RWPE2 (cell line): ENCODE data around the gene MIPOL1.

Experiments
- ATAC-seq: fragments of 200-7000 bp; cut with Tn5 transposase; 3 replicates; pipeline ENCODE4 v1.9.1; 2021; ENCODE audit warnings: low read depth
- DNase-seq: peaks from one replicate; pipeline ENCODE4 v3.0.0-alpha.2; 2020; ENCODE audit warnings: low spot score
- H3K27ac ChIP-seq: fragments of 450-650 bp; 2 replicates; pipeline ENCODE4 v1.5.1; 2017; ENCODE audit warnings: mild to moderate bottlenecking; ENCODE audit not compliant: poor library complexity, severe bottlenecking
- H3K27me3 ChIP-seq: fragments of 250-450 bp; sonication (Bioruptor Pico); 2 replicates; pipeline ENCODE4 v1.5.1; 2021; ENCODE audit warnings: mild to moderate bottlenecking, moderate library complexity; ENCODE audit not compliant: insufficient read depth, poor library complexity, severe bottlenecking
- H3K36me3 ChIP-seq: fragments of 250-450 bp; sonication (Bioruptor Pico); 2 replicates; pipeline ENCODE4 v1.5.1; 2020; ENCODE audit warnings: low read depth, mild to moderate bottlenecking, moderate library complexity
- H3K4me1 ChIP-seq: fragments of 250-450 bp; sonication (Bioruptor Pico); 2 replicates; pipeline ENCODE4 v1.5.1; 2021; ENCODE audit warnings: mild to moderate bottlenecking, moderate library complexity; ENCODE audit not compliant: insufficient read depth, poor library complexity, severe bottlenecking
- H3K4me3 ChIP-seq: fragments of 250-450 bp; sonication (Bioruptor Pico); 2 replicates; pipeline ENCODE4 v1.5.1; 2021; ENCODE audit warnings: mild to moderate bottlenecking, moderate library complexity; ENCODE audit not compliant: severe bottlenecking
- H3K9me3 ChIP-seq: fragments of 250-450 bp; sonication (Bioruptor Pico); 2 replicates; pipeline ENCODE4 v1.5.1; 2021; ENCODE audit warnings: mild to moderate bottlenecking, moderate library complexity; ENCODE audit not compliant: severe bottlenecking
- CTCF ChIP-seq: fragments of 450-650 bp; IDR thresholded peaks from one replicate; pipeline ENCODE4 v1.5.1; 2017; ENCODE audit warnings: mild to moderate bottlenecking, moderate library complexity; ENCODE audit not compliant: poor library complexity, severe bottlenecking

Gene MIPOL1, protein sequence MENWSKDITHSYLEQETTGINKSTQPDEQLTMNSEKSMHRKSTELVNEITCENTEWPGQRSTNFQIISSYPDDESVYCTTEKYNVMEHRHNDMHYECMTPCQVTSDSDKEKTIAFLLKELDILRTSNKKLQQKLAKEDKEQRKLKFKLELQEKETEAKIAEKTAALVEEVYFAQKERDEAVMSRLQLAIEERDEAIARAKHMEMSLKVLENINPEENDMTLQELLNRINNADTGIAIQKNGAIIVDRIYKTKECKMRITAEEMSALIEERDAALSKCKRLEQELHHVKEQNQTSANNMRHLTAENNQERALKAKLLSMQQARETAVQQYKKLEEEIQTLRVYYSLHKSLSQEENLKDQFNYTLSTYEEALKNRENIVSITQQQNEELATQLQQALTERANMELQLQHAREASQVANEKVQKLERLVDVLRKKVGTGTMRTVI

DNA sequence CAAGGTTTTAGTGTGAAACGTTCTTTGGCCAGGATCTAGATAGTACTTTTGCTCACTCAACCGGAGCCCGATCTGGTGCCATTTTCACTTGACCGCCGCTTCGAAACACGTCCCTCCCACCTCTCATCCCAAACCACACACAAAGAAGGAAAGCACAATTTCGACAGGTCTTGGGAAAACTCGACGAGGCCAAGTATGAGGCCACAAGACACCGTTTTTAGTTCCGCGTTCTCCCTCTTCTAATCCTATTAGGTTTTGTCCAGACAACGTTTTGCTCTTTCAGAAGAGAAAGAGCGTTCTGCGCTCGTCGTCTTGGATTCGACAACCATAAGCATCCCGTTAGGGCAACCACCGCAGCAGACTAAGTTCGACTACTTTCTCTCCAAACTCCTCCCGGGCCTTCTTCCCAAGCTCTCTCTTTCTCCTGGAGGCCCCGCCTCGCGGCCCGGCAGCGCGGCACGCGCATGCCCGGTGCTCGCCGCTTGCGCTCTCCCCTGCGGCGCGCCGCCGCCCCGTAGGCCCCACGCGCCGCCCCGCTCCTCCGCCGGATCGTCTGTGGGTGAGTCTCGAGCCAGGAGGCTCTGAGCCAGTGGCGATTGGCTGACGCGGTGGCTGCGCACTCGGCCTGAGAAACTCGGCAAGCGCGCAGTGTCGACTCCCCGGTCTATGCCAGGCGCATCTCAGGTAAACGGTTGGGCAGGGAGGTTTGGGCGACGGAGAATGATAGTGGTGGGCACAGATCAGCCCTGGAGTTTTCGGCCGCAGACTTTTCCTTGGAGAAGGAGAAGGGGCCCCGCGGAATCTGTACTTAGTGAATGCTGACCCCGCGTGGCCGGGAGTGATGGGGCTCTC, at the start of gene MIPOL1:
MIPOL1 (plus strand) TSS at position 517 of the 852 bp plus-strand sequence. CDS start 49,952 bp downstream, outside the sequence.
- peak within 1 kb of the TSS; percentile 77 for H3K27ac ChIP-seq
- peak; percentile 89 for ATAC-seq
- H3K4me1 ChIP-seq = peaks cover 32% of the 10 kb centered on the region
- H3K27me3 ChIP-seq = no peaks in the 10 kb centered on the region
- H3K4me3 ChIP-seq = peak within 1 kb of the TSS; percentile 59
- TF ChIP-seq CTCF = peak; percentile 73
- DNase-seq = peak; percentile 91
- H3K36me3 ChIP-seq = no peaks in the 10 kb centered on the region
- H3K9me3 ChIP-seq = no peaks in the 10 kb centered on the region

DNA sequence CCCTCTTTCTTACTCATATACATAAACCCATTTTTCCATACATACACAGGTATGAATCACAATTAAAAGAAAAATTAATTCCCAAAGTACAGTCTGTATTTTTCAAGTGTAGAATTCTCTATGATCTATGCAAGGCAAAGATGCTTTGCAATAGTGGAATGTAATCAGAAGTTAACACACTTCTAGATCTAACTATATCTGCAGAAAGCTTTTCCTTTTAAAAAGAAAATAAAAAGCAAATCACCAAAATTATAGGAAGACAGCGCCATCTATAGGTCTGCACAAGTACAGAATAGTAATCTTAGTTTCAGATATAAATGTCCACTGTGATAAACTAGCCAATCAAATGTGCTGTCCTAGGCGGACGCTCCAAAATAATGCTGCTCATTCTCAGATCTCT, 47.3 kb upstream of the MIPOL1 start:
- no peak overlapping the region for H3K27ac ChIP-seq
- peak; percentile 87 for TF ChIP-seq CTCF
- H3K4me3 ChIP-seq = no peak overlapping the region
- H3K27me3 ChIP-seq = no peaks in the 10 kb centered on the region
- no peak for DNase-seq
- peak; percentile 82 for ATAC-seq
- H3K36me3 ChIP-seq = no peaks in the 10 kb centered on the region
- peaks cover 4% of the 10 kb centered on the region for H3K9me3 ChIP-seq
- H3K4me1 ChIP-seq = no peaks in the 10 kb centered on the region

- no peak for DNase-seq
- H3K27ac ChIP-seq = no peak overlapping the region
- peaks cover 5% of the 10 kb centered on the region for H3K9me3 ChIP-seq
- no peaks in the 10 kb centered on the region for H3K4me1 ChIP-seq
- no peak for TF ChIP-seq CTCF
- no peak for ATAC-seq
- H3K4me3 ChIP-seq = no peak overlapping the region
- H3K36me3 ChIP-seq = no peaks in the 10 kb centered on the region
- H3K27me3 ChIP-seq = peaks cover 4% of the 10 kb centered on the region
These were observed 44.7 kb upstream of the MIPOL1 start for GRCh38 chr14:37153005-37153404.

- DNase-seq (no peak), ATAC-seq (no peak)
- Histone ChIP-seq H3K4me1 (no peaks in the 10 kb centered on the region), H3K27me3 (peaks cover 5% of the 10 kb centered on the region), H3K36me3 (no peaks in the 10 kb centered on the region), H3K4me3 (no peak overlapping the region), H3K9me3 (peaks cover 5% of the 10 kb centered on the region), H3K27ac (no peak overlapping the region)
- TF ChIP-seq CTCF = no peak
These were observed 44.3 kb upstream of the MIPOL1 start for GRCh38 chr14:37153483-37153882.
